Stimulated activated CD8-positive, alpha-beta memory T cell treated with anti-CD3 and anti-CD28 coated beads, Interleukin-4, amount 100 ng/mL, for 24 hours (primary cell): Measurements from ENCODE around the gene CLEC1A.

ENCODE experiments used
- DNase-seq: peaks from one replicate; pipeline ENCODE4 v3.0.0-alpha.2; 2020; ENCODE audit warnings: low read depth

CLEC1A gene, protein sequence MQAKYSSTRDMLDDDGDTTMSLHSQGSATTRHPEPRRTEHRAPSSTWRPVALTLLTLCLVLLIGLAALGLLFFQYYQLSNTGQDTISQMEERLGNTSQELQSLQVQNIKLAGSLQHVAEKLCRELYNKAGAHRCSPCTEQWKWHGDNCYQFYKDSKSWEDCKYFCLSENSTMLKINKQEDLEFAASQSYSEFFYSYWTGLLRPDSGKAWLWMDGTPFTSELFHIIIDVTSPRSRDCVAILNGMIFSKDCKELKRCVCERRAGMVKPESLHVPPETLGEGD

GRCh38 chr12:10098791-10099190 lies at the start of gene CLEC1A:
TSS of gene CLEC1A (minus strand) at chr12:10098985. CDS start at chr12:10098922, 63 bp downstream.
- no peak for DNase-seq

DNA sequence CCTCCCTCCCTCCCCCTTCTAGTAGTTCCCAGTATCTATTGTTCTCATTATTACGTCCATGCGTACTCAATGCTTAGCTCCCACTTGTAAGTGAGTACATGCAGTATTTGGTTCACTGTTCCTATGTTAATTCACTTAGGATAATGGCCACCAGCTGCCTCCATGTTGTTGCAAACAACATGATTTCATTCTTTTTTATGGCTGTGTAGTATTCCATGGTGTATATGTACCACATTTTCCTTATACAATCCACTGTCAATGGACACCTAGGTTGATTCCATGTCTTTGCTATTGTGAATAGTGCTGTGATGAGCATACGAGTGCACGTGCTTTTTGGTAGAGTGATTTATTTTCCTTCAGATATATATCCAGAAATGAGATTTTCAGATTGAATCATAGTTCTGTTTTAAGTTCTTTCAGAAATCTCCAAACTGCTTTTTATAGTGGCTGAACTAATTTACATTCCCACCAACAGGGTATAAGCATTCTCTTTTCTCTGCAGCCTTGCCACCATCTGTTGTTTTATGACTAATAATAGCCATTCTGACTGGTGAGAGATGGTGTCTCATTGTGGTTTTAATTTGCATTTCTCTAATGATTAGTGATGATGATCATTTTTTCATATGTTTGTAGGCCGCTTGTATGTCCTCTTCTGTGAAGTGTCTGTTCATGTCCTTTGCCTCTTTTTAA lies 49.1 kb upstream of the CLEC1A start:
- no peak for DNase-seq

DNA sequence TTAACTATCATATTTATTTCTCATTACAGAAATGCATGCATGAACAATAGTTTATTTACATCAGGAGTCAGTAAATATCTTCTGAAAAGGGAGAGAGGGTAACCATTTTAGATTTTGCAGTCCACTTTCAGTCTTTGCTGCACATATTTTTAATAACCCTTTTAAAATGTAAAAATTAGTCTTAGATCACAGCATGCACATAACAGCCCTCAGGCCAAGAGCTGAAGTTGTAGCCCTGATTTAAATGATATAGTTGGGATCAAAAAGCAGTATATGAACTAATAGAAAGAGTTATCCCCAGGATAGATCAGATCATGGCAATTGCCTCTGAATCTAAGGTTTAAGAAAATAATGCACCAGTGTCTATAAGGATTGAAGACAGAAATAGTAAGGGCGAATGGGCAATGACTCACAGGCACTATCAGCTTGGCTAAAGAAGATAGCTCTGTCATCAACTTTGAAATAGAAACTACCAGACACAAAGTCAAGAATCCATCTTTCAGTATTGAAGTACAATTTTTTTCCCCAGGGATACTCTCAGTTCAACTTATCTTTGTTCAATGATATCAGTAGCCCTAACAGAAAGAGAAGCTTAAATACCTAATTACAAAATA lies 44.3 kb upstream of the CLEC1A start:
- DNase-seq, result no peak

- no peak for DNase-seq
Observed at GRCh38 chr12:10140001-10140400, 41.2 kb upstream of the CLEC1A start.

- DNase-seq, result no peak
Observed at GRCh38 chr12:10136637-10137205, 37.9 kb upstream of the CLEC1A start.

DNA sequence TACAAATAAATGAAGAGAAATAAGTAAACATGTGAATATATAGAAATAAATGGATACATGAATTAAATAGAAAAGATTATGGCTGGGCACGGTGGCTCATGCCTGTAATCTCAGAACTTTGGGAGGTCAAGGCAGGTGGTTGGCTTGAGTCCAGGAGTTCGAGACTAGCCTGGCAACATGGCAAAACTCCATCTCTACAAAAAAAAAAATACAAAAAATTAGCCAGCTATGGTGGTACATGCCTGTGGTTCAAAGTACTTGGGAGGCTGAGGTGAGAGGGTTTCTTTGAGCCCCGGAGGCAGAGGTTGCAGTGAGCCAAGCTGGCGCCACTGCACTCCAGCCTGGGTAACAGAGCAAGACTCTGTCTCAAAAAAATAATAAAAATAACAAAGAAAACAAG lies 36.3 kb upstream of the CLEC1A start:
- DNase-seq, result no peak

- DNase-seq, result no peak
Observed at GRCh38 chr12:10132850-10133370, 34.1 kb upstream of the CLEC1A start.

GRCh38 chr12:10131111-10131690 lies 32.4 kb upstream of the CLEC1A start:
- no peak for DNase-seq

DNA sequence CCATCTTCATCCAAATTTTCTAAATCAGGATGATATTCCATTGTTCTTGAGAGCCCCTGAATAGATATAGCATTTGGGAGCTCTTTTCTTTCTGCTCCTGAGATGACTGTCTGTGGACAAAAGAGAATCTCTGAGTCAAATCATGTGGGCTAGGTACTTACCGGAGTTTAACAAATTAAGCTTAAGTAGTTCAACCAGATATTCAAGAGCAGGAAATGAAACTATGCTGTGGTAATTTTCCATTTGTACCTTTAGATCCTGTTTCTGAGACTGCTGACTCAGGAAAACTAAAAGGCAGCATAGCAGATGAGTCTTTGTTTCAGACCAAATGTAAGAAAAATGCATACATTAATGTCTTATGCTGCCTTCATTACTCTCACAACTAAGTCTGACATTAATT lies 31.3 kb upstream of the CLEC1A start, which contains the start of gene CLEC7A:
TSS of gene CLEC7A (minus strand) at position 158 of the 400 bp plus-strand sequence. CDS start at position 41, 117 bp downstream.
- DNase-seq, result no peak

DNA sequence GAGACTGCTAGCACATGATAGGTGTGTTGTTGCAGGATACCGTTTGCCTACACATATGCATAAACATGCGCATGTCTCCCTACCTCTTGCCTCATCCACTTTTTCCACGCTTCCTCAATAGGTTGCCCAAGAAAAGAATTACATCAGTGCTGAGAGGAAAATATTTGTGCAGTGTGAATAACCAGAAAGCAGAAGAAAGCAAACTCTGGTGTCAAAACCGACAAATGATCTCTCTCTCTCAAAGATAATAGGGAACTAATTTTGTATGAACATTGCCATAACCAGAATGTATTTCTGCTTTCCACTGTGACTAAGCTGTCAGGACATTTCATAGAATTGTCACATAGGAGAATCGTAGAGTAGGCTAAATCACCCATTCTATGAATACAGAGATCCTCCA lies 29.9 kb upstream of the CLEC1A start:
- DNase-seq, result no peak

GRCh38 chr12:10126413-10126812 lies 27.6 kb upstream of the CLEC1A start:
- DNase-seq, result no peak

DNA sequence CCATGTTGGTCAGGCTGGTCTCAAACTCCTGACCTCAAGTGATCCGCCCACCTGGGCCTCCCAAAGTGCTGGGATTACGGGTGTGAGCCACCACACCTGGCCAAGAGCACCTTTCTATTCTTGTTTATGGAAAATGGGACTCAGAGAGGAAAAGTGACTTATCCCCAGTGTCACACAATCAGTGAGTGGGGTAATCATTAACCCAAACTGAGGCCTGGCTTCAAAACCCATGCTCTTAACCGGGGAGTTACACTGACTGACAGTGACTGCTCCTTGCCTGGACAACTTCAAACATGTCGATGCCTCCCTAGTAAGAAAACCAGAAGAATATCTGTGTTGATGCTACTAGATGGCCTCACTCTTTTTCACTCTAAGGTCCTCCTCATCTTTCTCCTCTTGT lies 23.9 kb upstream of the CLEC1A start:
- DNase-seq, result no peak

DNA sequence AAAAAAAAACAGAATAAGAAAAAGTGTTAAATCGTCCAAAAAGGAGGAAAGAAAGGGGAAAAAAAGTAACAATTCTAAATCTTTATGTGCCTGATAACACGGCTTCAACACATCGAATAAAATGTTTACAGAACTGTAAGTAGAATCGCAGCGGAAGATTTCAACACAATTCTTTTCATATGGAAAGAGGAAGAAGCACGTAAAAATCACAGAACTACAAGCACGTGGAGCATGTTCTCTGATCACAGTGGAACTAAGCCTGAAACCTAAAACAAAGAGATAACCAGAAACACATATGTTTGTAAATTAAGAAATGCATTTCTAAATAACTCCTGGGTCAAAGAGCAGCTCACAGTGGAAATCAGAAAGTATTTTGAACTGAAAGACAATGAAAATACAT lies 22.5 kb upstream of the CLEC1A start:
- no peak for DNase-seq

DNA sequence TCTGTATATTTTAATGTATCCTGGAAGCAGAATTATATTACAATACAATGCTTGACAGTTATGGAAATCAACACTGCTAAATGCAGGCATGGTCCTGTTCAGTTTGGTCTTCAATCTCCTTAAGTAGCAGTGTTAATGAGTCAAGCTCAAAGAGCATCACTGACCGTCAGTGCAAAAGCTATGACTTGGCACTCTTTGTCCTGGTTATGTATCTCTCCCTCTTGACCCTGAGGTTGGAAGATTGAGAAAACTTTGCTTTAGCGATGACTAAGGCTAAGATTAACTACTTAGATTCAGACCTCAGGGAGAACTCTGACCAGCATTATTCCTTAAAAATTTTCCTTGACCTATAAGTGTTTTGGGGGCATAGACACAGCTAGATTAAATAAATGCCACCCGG lies 20.3 kb upstream of the CLEC1A start:
- no peak for DNase-seq

GRCh38 chr12:10115890-10116289 lies 17.1 kb upstream of the CLEC1A start:
- DNase-seq, result no peak

DNA sequence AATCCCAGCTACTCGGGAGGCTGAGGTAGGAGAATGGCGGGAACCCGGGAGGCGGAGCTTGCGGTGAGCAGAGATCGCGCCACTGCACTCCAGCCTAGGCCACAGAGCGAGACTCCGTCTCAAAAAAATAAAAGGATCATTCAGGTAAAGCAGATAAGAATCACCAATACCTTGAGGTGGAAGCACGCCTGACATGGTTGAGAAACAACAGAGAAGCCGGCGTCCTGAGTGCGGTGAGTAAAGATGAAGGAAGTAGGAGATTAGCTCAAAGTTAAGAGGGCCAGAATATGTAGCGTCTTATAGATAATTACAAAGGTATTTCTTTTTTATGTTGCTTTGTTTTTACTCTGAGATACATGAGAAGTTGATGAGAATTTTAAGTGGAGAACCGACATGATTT lies 16.5 kb upstream of the CLEC1A start:
- DNase-seq, result no peak

- DNase-seq, result no peak
Observed at GRCh38 chr12:10113920-10114319, 15.1 kb upstream of the CLEC1A start.

DNA sequence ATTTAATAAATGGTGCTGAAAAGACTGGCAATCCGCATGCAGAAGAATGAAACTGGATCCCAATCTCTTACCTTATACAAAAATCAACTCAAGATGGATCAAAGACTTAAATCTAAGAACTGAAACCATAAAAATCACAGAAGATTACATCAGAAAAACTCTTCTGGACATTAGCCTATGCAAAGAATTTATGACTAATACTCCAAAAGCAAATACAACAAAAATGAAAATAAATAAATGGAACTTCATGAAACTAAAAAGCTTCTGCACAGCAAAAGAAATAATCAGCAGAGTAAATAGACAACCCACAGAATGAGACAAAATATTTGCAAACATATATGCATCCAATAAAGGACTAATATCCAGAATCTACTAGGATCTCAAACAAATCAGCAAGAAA lies 14.3 kb upstream of the CLEC1A start:
- DNase-seq, result no peak

DNA sequence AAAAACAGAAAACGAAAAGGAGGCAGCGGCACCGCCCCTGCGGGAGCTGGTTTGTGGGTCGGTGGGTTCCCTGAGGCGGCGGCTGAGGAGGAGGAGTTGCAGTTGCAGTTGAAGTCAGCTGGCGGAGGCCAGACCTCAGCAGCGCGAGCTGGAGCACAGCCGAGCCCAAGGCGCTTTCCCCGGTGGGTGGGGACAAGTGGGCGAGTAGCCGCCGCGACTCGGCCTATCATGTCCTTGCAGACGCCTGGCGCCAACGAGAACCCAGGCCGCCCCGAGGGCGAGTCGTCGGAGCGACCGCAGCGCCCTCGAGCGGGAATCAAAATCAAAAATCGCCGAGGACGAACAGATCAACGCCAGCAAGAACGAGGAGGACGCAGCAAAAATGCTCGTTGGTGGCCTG lies 12.7 kb upstream of the CLEC1A start:
- no peak for DNase-seq

GRCh38 chr12:10110256-10110844 lies 11.6 kb upstream of the CLEC1A start:
- no peak for DNase-seq

- no peak for DNase-seq
Observed at GRCh38 chr12:10102322-10102721, 3.5 kb upstream of the CLEC1A start.

DNA sequence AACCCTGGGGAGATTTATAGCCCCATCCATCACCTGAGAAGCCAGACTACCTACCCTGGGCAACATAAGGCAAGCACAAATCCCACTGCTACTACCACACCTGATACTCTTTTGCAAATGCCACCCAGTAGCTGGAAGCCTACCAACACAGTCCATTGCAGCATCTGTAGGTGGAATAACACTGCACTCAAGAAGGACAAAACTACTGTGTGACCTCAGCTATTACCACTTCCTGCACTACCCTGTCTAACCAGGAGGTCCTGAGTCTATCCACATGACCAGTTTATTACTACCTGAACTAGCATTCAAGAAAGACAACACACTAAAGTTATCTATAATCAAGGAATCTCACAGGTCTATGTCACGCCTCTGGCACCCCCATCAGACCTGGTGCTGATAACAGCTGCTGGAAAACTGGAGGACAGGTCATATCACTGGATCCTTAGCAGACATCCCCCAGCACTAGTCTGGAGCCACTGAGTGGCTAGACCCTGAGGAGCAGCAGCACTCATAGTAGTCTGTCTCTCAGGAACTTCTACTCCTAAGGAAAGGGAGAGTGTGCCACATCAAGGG lies 2.9 kb upstream of the CLEC1A start:
- no peak for DNase-seq
